GM23338 (cell line): ENCODE measurements around the gene ZNF567. TPM values are rescaled to one million over a fixed set of nuclear protein-coding genes. Genes with fewer than 3 reads are reported as not detected.

ENCODE experiments used
- ATAC-seq: fragments of 200-7000 bp; cut with Tn5 transposase; 3 replicates; pipeline ENCODE4 v1.9.1; 2020
- DNase-seq: peaks from one replicate; pipeline ENCODE4 v3.0.0-alpha.2; 2015; ENCODE audit warnings: low spot score
- H2AFZ ChIP-seq: fragments of 200-600 bp; sonication (generic); 2 replicates; pipeline ENCODE4 v1.8.0; 2016; ENCODE audit warnings: antibody characterized with exemption, mild to moderate bottlenecking, moderate library complexity
- H3F3A ChIP-seq: fragments of 200-600 bp; sonication (generic); replicated peaks from 2 replicates; pipeline ENCODE4 v1.8.0; 2017; ENCODE audit warnings: antibody characterized with exemption, mixed run types, low read depth
- H3K27ac ChIP-seq: fragments of 200-600 bp; sonication (generic); 2 replicates; pipeline ENCODE4 v1.6.1; 2016; ENCODE audit warnings: low read depth
- H3K27me3 ChIP-seq: fragments of 200-600 bp; sonication (generic); 2 replicates; pipeline ENCODE4 v1.8.0; 2016; ENCODE audit warnings: mild to moderate bottlenecking, mixed run types, moderate library complexity; ENCODE audit not compliant: insufficient read depth
- H3K36me3 ChIP-seq: fragments of 200-600 bp; sonication (generic); 2 replicates; pipeline ENCODE4 v1.8.0; 2016; ENCODE audit warnings: mild to moderate bottlenecking; ENCODE audit not compliant: insufficient read depth
- H3K4me1 ChIP-seq: fragments of 200-600 bp; sonication (generic); 2 replicates; pipeline ENCODE4 v1.8.0; 2016; ENCODE audit warnings: mild to moderate bottlenecking, moderate library complexity; ENCODE audit not compliant: insufficient read depth
- H3K4me2 ChIP-seq: fragments of 200-600 bp; sonication (generic); 2 replicates; pipeline ENCODE4 v1.7.1; 2017; ENCODE audit warnings: mixed run types
- H3K4me3 ChIP-seq: fragments of 200-600 bp; sonication (generic); 2 replicates; pipeline ENCODE4 v1.6.1; 2016; ENCODE audit warnings: mixed run types
- H3K79me2 ChIP-seq: fragments of 200-600 bp; sonication (generic); replicated peaks from 2 replicates; pipeline ENCODE4 v1.8.0; 2017; ENCODE audit warnings: mild to moderate bottlenecking; ENCODE audit not compliant: insufficient read depth
- H3K9me2 ChIP-seq: fragments of 200-600 bp; sonication (generic); 2 replicates; pipeline ENCODE4 v1.8.0; 2017; ENCODE audit not compliant: insufficient read depth
- H4K20me1 ChIP-seq: fragments of 200-600 bp; sonication (generic); replicated peaks from 2 replicates; pipeline ENCODE4 v1.8.0; 2017; ENCODE audit warnings: mild to moderate bottlenecking; ENCODE audit not compliant: insufficient read depth
- H3K27ac Mint-ChIP-seq: 2 replicates; pipeline ENCODE4 v1.8.0; 2020; ENCODE audit warnings: inconsistent platforms, mild to moderate bottlenecking, moderate library complexity, mixed read lengths
- H3K27me3 Mint-ChIP-seq: 3 replicates; pipeline ENCODE4 v1.8.0; 2022; ENCODE audit warnings: low read depth, mild to moderate bottlenecking, moderate library complexity, mixed read lengths, inconsistent platforms; ENCODE audit not compliant: insufficient read depth, poor library complexity
- H3K36me3 Mint-ChIP-seq: 3 replicates; pipeline ENCODE4 v1.8.0; 2021; ENCODE audit warnings: low read depth, mild to moderate bottlenecking, inconsistent platforms, moderate library complexity, mixed read lengths
- H3K4me1 Mint-ChIP-seq: 3 replicates; pipeline ENCODE4 v1.8.0; 2020; ENCODE audit warnings: mild to moderate bottlenecking, inconsistent platforms, mixed read lengths
- H3K4me3 Mint-ChIP-seq: 3 replicates; pipeline ENCODE4 v1.8.0; 2021; ENCODE audit warnings: moderate library complexity, mild to moderate bottlenecking, inconsistent platforms, mixed read lengths
- H3K9me3 Mint-ChIP-seq: 3 replicates; pipeline ENCODE4 v1.8.0; 2020; ENCODE audit warnings: moderate library complexity, mild to moderate bottlenecking, inconsistent platforms, mixed read lengths
- CREB1 ChIP-seq: fragments of 250-450 bp; sonication (Bioruptor Pico); IDR thresholded peaks from 2 replicates; pipeline ENCODE4 v1.5.0; 2020; ENCODE audit warnings: low read depth, mild to moderate bottlenecking, moderate library complexity
- EZH2 ChIP-seq: fragments of 200-600 bp; sonication (generic); IDR thresholded peaks from one replicate; pipeline ENCODE4 v1.8.0; 2017; ENCODE audit warnings: antibody characterized with exemption, mild to moderate bottlenecking, low read depth; ENCODE audit not compliant: unreplicated experiment
- EZH2phosphoT487 ChIP-seq: fragments of 200-600 bp; sonication (generic); IDR thresholded peaks from one replicate; pipeline ENCODE4 v1.8.1; 2018; ENCODE audit warnings: antibody characterized with exemption; ENCODE audit not compliant: unreplicated experiment
- JUNB ChIP-seq: IDR thresholded peaks from one replicate; pipeline ENCODE4 v1.6.1; 2016; ENCODE audit warnings: antibody characterized with exemption; ENCODE audit not compliant: unreplicated experiment
- NANOG ChIP-seq: IDR thresholded peaks from 2 replicates; pipeline ENCODE4 v1.6.1; 2016; ENCODE audit warnings: antibody characterized with exemption, borderline replicate concordance
- POLR2AphosphoS5 ChIP-seq: IDR thresholded peaks from 2 replicates; pipeline ENCODE4 v1.6.1; 2016; ENCODE audit warnings: antibody characterized with exemption, low read depth
- STAT1 ChIP-seq: IDR thresholded peaks from one replicate; pipeline ENCODE4 v1.6.1; 2016; ENCODE audit warnings: antibody characterized with exemption; ENCODE audit not compliant: unreplicated experiment
- ZNF114 ChIP-seq: fragments of 250-450 bp; sonication (Bioruptor Pico); IDR thresholded peaks from 2 replicates; pipeline ENCODE4 v1.5.0; 2020; ENCODE audit warnings: mild to moderate bottlenecking, moderate library complexity
- ZNF331 ChIP-seq: fragments of 250-450 bp; sonication (Bioruptor Pico); IDR thresholded peaks from 2 replicates; pipeline ENCODE4 v1.5.0; 2020; ENCODE audit warnings: low read depth, mild to moderate bottlenecking, moderate library complexity
- polyA plus RNA-seq: library from polyadenylated mRNA; unstranded; fragments of >200 nt; fragmentation: Nextera tagmentation; extraction: Ambion mirVana; gene quantifications from 2 replicates; pipeline ENCODE4 v1.2.1, GENCODE V29; 2016
- total RNA-seq: library from RNA; depleted of rRNA; stranded (reverse); fragments of >200 nt; shearing (Covaris generic); gene quantifications from 2 replicates; pipeline ENCODE4 v1.2.3, GENCODE V29; 2014
- TF ChIP-seq, protein P1 (sequence below): IDR thresholded peaks from 2 replicates; pipeline ENCODE4 v1.6.1; 2016; ENCODE audit warnings: antibody characterized with exemption
- TF ChIP-seq, protein P2 (sequence below): fragments of 250-450 bp; sonication (Bioruptor Pico); IDR thresholded peaks from 2 replicates; pipeline ENCODE4 v1.5.0; 2020; ENCODE audit warnings: mild to moderate bottlenecking, moderate library complexity
- TF ChIP-seq, protein P3 (sequence below): IDR thresholded peaks from one replicate; pipeline ENCODE4 v1.6.1; 2018; ENCODE audit warnings: antibody characterized with exemption; ENCODE audit not compliant: unreplicated experiment
- TF ChIP-seq, protein P4 (sequence below), 2 experiments: fragments of 200-600 bp in 1 of 2; sonication (generic) in 1 of 2; conservative IDR thresholded peaks; 2 replicates each; pipeline versions ENCODE4 v1.5.1 to v1.6.1; 2016 to 2017; ENCODE audit warnings: antibody characterized with exemption in 2 of 2, low read depth in 2 of 2, mild to moderate bottlenecking in 2 of 2, moderate library complexity in 1 of 2

Gene ZNF567
- total and polyA plus RNA-seq, 2 experiments from 2014 or later: 15.6 to 17.6 TPM

DNA sequence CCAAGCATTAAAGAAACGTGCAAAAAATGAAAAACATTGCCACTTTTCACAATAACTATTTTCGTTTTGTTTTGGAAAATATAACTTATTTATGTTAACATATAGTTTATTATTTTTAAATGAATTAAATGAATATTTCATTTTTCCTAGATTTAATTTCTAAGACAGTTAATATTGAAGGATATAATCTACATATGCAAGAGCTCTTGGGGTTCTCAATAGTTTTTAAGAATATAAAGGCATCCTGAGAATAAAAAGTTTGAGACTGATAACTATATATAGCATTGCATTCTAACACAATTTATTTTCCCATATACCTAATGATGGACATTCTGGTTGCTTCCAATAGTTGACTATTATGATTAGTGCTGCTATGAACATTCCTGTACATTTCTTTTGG lies 40.7 kb upstream of the ZNF567 start:
- no peaks in the 10 kb centered on the region for H3K27me3 Mint-ChIP-seq
- Histone ChIP-seq H3K4me1 (no peaks in the 10 kb centered on the region), H3K9me2 (no peaks in the 10 kb centered on the region), H3K36me3 (peaks cover 50% of the 10 kb centered on the region), H3F3A (no peaks in the 10 kb centered on the region), H3K4me3 (no peak overlapping the region), H3K4me2 (no peak overlapping the region), H2AFZ (no peak overlapping the region), H4K20me1 (no peaks in the 10 kb centered on the region), H3K27me3 (no peaks in the 10 kb centered on the region), H3K79me2 (no peaks in the 10 kb centered on the region), H3K27ac (no peak overlapping the region)
- TF ChIP-seq ZNF331 (CRISPR knock-in tag) (no peak), NANOG (no peak), CREB1 (no peak), STAT1 (no peak), EZH2phosphoT487 (no peak), POLR2AphosphoS5 (no peak), ZNF114 (CRISPR knock-in tag) (no peak), EZH2 (no peak), JUNB (no peak)
- TF ChIP-seq, protein P1, sequence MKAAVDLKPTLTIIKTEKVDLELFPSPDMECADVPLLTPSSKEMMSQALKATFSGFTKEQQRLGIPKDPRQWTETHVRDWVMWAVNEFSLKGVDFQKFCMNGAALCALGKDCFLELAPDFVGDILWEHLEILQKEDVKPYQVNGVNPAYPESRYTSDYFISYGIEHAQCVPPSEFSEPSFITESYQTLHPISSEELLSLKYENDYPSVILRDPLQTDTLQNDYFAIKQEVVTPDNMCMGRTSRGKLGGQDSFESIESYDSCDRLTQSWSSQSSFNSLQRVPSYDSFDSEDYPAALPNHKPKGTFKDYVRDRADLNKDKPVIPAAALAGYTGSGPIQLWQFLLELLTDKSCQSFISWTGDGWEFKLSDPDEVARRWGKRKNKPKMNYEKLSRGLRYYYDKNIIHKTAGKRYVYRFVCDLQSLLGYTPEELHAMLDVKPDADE: no peak
- TF ChIP-seq, protein P2, sequence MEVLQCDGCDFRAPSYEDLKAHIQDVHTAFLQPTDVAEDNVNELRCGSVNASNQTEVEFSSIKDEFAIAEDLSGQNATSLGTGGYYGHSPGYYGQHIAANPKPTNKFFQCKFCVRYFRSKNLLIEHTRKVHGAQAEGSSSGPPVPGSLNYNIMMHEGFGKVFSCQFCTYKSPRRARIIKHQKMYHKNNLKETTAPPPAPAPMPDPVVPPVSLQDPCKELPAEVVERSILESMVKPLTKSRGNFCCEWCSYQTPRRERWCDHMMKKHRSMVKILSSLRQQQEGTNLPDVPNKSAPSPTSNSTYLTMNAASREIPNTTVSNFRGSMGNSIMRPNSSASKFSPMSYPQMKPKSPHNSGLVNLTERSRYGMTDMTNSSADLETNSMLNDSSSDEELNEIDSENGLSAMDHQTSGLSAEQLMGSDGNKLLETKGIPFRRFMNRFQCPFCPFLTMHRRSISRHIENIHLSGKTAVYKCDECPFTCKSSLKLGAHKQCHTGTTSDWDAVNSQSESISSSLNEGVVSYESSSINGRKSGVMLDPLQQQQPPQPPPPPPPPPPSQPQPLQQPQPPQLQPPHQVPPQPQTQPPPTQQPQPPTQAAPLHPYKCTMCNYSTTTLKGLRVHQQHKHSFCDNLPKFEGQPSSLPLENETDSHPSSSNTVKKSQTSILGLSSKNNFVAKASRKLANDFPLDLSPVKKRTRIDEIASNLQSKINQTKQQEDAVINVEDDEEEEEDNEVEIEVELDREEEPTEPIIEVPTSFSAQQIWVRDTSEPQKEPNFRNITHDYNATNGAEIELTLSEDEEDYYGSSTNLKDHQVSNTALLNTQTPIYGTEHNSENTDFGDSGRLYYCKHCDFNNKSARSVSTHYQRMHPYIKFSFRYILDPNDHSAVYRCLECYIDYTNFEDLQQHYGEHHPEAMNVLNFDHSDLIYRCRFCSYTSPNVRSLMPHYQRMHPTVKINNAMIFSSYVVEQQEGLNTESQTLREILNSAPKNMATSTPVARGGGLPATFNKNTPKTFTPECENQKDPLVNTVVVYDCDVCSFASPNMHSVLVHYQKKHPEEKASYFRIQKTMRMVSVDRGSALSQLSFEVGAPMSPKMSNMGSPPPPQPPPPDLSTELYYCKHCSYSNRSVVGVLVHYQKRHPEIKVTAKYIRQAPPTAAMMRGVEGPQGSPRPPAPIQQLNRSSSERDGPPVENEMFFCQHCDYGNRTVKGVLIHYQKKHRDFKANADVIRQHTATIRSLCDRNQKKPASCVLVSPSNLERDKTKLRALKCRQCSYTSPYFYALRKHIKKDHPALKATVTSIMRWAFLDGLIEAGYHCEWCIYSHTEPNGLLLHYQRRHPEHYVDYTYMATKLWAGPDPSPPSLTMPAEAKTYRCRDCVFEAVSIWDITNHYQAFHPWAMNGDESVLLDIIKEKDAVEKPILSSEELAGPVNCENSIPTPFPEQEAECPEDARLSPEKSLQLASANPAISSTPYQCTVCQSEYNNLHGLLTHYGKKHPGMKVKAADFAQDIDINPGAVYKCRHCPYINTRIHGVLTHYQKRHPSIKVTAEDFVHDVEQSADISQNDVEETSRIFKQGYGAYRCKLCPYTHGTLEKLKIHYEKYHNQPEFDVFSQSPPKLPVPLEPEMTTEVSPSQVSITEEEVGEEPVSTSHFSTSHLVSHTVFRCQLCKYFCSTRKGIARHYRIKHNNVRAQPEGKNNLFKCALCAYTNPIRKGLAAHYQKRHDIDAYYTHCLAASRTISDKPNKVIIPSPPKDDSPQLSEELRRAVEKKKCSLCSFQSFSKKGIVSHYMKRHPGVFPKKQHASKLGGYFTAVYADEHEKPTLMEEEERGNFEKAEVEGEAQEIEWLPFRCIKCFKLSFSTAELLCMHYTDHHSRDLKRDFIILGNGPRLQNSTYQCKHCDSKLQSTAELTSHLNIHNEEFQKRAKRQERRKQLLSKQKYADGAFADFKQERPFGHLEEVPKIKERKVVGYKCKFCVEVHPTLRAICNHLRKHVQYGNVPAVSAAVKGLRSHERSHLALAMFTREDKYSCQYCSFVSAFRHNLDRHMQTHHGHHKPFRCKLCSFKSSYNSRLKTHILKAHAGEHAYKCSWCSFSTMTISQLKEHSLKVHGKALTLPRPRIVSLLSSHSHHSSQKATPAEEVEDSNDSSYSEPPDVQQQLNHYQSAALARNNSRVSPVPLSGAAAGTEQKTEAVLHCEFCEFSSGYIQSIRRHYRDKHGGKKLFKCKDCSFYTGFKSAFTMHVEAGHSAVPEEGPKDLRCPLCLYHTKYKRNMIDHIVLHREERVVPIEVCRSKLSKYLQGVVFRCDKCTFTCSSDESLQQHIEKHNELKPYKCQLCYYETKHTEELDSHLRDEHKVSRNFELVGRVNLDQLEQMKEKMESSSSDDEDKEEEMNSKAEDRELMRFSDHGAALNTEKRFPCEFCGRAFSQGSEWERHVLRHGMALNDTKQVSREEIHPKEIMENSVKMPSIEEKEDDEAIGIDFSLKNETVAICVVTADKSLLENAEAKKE (CRISPR knock-in tag): no peak
- TF ChIP-seq, protein P3, sequence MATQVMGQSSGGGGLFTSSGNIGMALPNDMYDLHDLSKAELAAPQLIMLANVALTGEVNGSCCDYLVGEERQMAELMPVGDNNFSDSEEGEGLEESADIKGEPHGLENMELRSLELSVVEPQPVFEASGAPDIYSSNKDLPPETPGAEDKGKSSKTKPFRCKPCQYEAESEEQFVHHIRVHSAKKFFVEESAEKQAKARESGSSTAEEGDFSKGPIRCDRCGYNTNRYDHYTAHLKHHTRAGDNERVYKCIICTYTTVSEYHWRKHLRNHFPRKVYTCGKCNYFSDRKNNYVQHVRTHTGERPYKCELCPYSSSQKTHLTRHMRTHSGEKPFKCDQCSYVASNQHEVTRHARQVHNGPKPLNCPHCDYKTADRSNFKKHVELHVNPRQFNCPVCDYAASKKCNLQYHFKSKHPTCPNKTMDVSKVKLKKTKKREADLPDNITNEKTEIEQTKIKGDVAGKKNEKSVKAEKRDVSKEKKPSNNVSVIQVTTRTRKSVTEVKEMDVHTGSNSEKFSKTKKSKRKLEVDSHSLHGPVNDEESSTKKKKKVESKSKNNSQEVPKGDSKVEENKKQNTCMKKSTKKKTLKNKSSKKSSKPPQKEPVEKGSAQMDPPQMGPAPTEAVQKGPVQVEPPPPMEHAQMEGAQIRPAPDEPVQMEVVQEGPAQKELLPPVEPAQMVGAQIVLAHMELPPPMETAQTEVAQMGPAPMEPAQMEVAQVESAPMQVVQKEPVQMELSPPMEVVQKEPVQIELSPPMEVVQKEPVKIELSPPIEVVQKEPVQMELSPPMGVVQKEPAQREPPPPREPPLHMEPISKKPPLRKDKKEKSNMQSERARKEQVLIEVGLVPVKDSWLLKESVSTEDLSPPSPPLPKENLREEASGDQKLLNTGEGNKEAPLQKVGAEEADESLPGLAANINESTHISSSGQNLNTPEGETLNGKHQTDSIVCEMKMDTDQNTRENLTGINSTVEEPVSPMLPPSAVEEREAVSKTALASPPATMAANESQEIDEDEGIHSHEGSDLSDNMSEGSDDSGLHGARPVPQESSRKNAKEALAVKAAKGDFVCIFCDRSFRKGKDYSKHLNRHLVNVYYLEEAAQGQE: no peak
- TF ChIP-seq, protein P4, sequence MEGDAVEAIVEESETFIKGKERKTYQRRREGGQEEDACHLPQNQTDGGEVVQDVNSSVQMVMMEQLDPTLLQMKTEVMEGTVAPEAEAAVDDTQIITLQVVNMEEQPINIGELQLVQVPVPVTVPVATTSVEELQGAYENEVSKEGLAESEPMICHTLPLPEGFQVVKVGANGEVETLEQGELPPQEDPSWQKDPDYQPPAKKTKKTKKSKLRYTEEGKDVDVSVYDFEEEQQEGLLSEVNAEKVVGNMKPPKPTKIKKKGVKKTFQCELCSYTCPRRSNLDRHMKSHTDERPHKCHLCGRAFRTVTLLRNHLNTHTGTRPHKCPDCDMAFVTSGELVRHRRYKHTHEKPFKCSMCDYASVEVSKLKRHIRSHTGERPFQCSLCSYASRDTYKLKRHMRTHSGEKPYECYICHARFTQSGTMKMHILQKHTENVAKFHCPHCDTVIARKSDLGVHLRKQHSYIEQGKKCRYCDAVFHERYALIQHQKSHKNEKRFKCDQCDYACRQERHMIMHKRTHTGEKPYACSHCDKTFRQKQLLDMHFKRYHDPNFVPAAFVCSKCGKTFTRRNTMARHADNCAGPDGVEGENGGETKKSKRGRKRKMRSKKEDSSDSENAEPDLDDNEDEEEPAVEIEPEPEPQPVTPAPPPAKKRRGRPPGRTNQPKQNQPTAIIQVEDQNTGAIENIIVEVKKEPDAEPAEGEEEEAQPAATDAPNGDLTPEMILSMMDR (conservative IDR thresholded peaks at IDR 0.05; ENCODE audit: low read depth in 2 of 2): no peak
- H3K27ac Mint-ChIP-seq: no peak overlapping the region
- ATAC-seq (no peak), DNase-seq (no peak)
- H3K4me3 Mint-ChIP-seq: no peak overlapping the region
- no peaks in the 10 kb centered on the region for H3K4me1 Mint-ChIP-seq
- H3K9me3 Mint-ChIP-seq: peaks cover 74% of the 10 kb centered on the region
- H3K36me3 Mint-ChIP-seq: peaks cover 75% of the 10 kb centered on the region
